Measurements from ENCODE around the gene CD300A.

CD300A gene

DNA sequence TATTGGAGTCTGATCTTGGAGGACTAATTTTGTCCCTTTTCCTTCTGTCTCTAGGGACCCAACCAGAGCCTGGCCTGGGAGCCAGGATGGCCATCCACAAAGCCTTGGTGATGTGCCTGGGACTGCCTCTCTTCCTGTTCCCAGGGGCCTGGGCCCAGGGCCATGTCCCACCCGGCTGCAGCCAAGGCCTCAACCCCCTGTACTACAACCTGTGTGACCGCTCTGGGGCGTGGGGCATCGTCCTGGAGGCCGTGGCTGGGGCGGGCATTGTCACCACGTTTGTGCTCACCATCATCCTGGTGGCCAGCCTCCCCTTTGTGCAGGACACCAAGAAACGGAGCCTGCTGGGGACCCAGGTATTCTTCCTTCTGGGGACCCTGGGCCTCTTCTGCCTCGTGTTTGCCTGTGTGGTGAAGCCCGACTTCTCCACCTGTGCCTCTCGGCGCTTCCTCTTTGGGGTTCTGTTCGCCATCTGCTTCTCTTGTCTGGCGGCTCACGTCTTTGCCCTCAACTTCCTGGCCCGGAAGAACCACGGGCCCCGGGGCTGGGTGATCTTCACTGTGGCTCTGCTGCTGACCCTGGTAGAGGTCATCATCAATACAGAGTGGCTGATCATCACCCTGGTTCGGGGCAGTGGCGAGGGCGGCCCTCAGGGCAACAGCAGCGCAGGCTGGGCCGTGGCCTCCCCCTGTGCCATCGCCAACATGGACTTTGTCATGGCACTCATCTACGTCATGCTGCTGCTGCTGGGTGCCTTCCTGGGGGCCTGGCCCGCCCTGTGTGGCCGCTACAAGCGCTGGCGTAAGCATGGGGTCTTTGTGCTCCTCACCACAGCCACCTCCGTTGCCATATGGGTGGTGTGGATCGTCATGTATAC lies 26.5 kb upstream of the CD300A start:
- DNase-seq (ENCODE audit: low read depth), result no peak

DNA sequence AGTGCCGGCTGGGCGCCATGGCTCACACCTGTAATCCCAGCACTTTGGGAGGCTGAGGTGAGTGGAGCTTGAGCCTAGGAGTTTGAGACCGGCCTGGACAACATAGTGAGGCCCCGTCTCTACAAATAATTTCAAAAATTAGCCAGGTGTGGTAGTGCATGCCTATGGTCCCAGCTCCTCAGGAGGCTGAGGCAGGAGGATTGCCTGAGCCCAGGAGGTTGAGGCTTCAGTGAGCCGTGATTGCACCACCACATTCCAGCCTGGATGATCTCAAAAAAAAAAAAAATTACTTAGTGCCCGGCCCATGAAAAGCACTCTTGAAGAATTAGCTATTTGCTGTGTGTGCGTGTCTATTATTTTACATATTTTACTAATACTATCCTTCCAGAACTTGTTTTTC lies 24.9 kb upstream of the CD300A start:
- no peak for DNase-seq (ENCODE audit: low read depth)

DNA sequence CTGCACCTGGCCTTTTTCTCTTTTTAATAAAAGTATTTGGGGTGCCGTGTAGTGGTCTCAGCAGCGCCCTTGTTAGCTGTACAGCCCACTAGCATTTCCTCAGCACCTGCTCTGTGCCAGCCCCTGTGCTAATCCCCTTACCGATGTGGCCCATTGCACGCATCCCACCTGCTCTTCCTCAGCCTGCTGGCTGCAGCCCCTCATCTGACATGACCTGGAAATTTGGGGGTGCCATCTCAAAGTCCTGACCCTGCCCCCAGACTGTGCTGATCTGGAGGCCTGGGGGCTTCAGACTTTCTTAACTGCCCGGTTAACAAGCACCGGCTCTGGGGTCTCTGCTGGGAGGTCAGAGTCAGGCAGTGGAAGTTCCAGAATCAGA lies 24.2 kb upstream of the CD300A start:
- DNase-seq (ENCODE audit: low read depth), result no peak

DNA sequence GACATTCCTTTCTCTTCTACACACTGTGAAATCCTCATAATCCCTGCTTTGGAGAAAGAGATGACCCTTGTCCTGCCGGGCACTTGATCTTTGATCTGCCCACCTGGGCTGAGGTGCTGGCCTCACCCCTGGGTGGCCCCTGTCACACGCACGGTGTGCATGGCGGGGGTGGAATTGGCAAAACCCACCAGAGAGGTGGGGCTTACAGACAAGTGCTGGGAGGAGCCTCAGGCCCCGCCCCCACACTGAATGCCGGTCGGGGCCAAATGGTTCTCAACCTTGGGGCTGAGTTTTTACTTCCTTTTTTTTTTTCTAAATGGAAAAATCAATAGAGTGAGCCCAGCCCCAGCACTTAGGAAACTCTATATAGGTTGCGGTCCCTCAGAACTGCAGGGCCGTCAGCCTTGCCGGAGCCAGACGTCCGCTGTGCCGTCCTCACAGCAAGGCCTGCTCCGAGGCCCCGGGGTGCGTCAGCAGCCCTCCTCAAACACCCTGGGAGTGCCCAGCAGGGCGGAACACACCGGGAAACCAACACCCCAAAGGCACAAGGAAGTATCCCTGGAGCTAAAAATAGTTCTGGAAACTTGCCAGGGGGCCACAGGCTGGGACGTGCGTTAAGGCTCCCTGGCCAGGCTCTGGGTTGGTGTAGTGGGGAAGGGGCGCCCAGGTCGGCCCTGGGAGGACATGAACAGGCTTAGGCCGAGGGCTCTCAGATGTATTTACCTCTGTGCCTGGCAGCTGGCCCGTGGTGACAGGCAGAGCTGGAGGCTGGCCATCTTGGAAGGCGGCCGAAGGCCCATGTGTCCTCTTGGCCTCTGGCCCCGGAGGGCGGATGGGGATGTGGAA lies 23.5 kb upstream of the CD300A start:
- no peak for DNase-seq (ENCODE audit: low read depth)

DNA sequence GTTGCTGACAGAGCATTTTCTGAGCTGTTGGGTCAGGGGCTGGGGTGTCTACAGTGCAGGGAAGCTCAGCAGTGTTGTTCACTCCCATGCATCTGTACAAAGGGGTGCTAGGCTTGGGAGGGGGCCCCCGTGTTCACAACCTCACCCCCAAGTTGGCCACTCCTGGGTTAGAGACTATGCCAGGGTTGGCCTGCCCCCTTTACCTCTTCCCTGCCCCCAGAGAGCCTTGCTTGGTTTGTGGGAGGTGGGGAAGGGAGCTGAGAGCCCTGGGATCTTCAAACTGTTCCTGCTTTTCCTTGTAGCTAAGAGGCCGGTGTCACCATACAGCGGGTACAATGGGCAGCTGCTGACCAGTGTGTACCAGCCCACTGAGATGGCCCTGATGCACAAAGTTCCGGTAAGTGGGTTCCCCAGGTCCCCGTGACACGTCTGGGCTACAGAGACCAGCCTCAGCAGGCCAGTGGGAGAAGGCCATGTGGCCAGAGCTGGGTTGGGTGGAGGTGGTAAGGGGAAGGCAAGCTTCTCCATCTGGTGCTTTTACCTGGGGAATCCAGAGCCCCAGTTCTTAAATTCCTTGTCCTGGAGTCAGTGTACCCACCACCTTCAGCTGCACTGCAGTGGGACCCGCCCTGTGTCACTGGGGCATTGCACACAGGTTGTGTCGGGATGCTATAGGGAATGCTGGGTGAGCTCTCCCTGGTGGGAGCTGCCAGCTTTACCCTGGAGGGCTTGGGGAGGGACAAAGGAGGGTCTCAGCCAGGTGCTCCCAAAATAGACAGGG lies 22.7 kb upstream of the CD300A start:
- no peak for DNase-seq (ENCODE audit: low read depth)

DNA sequence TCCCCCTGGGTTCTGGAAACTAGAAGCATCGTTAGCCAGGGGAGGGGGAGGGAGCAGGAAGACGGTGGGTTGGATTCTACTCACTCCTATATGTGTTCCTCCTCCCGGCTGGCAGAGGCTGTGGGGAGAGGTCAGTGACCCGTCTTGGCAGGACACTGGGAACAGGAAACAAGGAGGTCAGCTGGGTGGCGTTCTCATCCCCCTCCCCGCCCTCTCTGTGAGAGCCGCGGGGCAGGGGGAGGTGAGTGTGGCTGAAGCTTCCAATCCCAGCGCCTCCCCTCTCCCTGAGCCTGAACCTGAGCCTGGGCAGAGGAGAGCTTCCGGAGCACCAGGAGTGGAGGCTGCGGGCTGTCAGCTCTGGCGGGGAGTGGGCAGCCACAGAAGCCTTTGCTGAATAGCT lies 22.0 kb upstream of the CD300A start:
- no peak for DNase-seq (ENCODE audit: low read depth)

DNA sequence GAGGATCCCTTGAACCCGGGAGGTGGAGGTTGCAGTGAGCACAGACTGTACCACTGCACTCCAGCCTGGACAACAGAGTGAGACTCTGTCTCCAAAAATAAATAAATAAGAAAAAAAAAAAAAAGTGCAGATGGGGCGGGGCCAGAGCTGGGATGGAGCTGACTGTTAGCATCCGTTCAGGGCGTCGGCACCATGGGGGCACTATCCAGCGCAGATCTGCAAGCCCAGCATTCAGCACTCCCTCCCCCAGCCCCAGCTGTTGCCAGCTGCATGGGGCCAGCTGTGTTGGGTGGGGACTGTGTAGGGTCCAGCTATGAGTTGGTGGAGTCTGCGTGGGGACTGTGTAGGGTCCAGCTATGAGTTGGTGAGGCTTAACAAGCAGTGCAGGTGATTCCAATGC lies 21.3 kb upstream of the CD300A start:
- no peak for DNase-seq (ENCODE audit: low read depth)

DNA sequence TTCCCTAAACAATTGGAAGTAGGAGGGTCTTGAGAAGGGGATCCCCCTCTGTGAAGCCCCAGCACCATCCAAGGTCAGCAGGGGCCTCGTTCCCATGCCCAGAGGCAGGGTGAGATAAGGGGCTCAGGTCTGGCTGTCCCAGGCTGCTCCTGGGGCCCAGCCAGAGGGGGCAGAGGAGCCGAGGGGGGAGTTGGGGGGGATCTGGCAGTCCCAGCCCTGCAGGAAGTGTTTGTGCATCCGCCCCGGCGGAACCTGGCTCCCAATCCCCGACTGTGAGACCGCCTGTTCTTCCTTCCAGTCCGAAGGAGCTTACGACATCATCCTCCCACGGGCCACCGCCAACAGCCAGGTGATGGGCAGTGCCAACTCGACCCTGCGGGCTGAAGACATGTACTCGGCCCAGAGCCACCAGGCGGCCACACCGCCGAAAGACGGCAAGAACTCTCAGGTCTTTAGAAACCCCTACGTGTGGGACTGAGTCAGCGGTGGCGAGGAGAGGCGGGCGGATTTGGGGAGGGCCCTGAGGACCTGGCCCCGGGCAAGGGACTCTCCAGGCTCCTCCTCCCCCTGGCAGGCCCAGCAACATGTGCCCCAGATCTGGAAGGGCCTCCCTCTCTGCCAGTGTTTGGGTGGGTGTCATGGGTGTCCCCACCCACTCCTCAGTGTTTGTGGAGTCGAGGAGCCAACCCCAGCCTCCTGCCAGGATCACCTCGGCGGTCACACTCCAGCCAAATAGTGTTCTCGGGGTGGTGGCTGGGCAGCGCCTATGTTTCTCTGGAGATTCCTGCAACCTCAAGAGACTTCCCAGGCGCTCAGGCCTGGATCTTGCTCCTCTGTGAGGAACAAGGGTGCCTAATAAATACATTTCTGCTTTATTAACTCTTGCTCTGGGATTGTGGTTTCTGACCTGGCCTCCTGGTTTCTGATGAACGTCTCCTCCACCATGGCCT lies 19.6 kb upstream of the CD300A start:
- DNase-seq (ENCODE audit: low read depth), result no peak

DNA sequence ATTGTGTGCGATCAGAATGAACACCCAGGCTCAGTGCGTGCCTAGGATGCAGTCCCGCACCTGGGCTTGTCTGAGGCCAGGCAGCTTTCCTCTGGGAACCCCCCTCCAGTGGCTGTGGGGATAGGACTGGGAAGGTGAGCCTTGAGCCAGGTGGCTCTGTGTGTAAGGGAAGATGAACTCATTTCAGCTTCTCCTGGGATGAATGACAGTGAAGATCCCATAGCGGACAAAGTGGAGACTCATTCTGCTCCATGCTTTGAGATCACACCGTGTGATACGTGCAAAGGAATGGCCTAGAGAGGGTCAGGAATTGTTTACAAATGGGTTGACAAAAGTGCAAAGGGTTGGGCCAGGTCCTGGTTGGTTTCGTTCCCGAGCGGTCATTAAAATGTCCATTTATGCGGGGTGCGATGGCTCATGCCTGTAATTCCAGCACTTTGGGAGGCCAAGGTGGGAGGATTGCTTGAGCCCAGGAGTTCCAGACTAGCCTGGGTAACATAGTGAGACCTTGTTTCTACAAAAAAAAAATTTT lies 18.7 kb upstream of the CD300A start:
- DNase-seq (ENCODE audit: low read depth), result no peak

DNA sequence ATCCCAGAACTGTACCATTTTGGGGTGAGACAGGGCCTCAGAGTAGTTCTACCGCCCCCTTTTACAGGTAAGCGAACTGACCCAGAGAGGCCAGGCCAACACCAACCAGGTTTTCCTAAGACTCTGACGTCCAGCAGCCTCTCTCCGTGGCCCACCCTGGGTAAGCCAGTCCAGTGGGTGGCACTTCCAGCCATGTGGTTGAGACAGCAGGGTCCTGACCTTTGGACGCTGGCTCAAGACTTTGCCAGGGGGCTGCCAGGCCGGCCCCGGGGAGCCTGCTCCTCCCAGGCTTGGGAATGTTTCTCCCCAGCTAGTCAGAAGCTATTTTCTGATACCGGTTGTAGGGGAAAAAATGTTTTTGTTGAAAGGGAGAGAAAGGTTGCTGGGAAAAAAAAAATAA lies 17.7 kb upstream of the CD300A start:
- DNase-seq (ENCODE audit: low read depth), result no peak

DNA sequence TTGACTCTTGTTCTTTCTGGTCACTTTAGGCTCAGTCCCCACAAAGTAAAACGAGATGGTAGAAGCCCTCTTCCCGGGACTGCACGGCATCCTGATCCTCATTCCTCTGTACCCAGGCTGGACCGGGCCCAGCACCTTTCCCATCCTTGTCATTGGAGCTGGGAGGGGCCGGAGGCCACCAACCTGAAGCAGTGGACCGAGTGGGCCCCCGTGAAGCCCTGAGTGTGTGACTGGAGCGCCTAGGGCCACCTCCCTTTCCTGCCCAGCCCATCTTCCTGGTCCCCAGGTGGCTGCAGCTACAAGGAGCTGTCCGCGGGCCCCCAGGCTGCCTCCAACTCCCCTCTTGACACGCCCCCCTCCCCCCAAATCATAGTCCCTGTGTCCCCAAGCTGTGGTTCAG lies 17.1 kb upstream of the CD300A start:
- no peak for DNase-seq (ENCODE audit: low read depth)

DNA sequence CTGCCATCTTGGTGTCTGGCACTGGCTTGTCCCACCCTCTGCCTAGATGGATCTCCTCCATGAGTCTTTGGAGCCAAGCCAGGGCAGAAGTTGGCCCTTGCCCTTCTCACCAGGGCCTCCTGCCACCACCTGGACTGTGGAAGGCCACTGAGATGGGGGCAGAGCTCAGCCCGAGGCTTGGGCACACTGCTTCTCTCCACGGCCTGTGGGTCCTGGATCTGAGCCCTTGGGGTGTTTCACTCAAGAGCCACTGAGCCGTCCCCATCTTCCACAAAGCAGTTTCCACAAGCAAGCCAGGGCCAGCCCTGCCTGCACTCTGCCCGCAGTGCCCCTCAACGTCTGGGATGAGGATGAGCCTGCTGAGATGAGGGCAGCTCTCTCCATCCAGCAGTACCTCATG lies 16.7 kb upstream of the CD300A start:
- DNase-seq (ENCODE audit: low read depth), result no peak

DNA sequence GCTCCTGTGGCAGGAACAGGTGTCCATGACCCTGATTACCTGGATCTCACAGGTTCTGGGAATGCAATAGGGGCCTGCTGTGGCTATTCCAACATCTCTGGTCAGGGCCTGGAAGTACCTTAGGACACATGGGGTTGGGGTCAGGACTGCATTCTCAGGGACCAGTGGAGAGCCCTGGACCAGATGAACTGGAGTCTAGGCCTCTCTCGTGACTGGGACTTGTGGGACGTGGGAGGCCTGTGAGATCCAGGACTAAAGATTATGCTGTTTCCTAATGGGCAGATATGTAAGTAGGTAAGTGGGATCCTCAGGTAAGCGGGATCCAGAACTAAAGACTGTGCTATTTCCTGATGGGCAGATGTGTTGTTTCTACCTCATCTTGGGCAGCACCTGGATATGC lies 16.2 kb upstream of the CD300A start:
- DNase-seq (ENCODE audit: low read depth), result no peak

DNA sequence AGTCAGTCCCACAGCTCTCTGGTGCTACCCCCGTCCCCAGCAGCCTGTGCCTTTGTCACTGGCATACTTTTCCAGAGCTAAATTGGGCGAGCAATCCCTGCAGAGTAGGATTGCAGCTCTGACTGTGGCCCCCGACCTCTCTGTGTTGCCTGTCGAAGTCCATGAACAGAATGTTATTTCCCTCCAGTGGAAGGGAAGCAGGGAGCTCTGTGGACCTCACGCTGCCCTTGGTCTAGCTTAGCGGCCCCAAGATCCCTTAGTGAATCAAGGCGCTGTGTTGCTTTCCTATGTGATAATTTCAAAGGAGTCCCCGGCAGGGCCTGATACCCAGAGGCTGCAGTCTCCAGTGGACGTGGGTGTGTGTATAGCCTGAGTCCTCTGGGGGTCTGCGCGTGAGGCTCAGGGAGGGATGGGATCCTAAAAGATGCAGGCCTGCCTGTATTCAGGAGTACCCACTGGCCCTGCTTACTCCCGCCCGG lies 15.5 kb upstream of the CD300A start:
- DNase-seq (ENCODE audit: low read depth), result no peak

DNA sequence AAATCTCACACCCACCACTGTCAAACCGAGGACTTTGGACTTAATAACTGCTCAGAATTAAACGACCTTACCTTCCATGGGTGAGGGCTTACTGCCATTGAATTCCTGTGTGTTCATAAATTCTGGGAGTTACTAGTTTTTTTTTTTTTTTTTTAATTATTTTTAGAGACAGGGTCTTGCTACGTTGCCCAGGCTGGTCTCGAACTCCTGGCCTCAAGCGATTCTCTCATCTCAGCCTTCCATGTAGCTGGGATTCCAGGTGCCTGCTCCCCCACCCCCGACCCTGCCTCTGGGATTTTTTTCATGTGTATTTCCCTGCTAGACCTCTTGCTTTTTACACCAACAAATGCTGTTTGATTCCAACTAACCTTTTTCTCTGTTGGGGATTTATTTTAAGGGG lies 14.9 kb upstream of the CD300A start:
- no peak for DNase-seq (ENCODE audit: low read depth)

DNA sequence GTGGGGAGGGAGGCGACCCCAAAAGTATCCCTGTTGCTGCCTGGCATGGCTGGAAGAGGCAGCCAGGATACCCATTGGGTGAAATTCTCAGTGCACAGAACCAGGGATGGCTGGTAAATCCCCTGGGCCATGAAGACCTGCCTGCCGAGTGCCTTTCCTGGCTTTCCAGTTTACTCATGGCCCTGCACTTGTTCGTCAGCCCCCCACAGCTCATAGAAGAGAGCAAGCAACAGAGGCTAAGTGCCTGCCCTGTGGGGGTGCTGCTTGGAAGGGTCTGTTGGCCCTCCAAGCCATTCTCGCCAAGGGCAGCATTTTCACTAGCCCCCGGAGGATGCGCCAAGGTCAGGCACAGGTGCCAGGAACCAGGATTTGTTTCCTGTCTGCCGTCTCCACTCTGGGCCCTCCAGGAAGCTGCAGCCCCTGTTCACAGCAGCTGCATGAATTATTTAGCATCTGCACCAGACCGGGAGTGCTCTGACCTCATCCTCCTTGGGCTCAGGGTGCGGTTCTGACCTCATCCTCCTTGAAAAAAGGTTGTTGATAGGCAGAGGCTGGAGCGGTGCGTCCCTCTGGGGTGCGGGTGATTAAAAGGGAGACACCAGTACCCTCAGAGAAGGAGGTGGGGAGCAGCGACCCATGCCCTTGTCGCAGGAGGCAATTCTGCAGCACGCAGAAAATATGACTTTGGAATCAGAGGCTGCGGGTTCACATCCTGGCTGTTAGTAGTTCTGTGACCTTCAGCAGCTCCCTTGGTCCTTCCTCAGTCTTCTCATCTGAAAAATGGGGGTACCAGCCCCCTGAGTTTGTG lies 14.2 kb upstream of the CD300A start:
- no peak for DNase-seq (ENCODE audit: low read depth)

DNA sequence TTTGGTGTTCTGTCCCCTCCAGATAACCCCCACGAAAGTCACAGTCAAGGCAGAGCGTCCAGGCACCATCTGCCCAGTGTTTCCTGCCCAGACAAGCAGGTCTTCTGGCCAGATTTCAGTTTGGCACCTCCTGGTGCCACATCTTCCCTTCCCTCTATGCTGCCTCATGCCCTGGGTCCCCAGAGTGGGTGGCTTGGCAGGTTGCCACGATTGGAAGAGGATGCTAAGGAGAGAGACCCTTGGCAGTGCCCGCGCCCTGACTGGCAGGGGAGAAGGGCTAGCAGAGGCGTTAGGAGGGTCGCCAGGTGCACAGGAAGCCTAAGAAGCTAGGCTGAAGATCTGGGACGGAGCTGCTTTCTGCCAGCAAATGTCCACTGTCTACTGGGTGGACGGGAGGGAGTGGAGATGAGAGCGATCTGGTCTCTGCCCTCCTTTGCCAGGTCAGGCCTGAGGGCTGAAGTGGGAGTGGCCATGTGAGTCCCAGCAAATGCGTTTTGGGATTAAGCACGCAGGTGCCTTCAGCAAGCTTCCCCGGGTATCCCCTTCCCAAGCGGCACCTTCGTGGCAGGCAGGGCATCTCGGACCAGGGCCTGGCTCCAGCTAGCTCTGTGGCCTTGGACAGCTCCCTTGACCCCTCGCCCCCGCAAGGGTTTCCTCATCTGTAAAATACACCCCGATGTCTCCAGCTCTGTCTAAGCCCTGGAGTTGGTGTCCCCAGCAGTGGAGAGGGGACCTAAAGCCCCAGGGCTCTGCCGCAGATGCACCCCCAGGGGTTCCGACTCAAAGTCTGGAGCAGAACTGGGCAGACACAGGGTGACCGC lies 13.4 kb upstream of the CD300A start:
- no peak for DNase-seq (ENCODE audit: low read depth)

DNA sequence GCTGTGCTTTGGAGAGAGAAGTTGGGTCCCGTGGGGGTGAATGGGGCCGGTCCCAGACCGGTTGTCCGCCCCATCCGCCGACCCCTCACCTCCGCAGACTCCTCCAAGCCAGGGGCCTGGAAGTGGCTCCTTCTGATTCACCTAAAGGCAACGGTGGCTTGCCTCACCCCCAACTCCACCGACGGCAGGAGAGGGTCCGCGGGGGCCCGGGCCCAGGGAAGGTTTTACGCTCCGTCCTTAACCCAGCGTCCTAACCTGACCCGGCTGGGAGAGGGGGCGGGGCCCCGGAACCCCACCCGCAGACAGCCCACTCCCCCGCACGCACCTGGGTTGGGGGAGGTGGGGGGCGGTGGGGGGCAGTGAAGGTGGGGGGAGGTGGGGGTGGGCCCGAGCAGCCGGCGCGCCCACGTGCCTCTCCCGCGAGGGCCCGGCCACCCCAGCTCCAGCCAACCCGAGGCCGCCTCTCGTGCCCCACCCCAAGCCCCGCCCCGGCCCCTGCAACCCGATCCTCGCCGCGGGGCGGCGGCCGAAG lies 12.7 kb upstream of the CD300A start:
- no peak for DNase-seq (ENCODE audit: low read depth)

All from HS-5 (cell line).